Suppressor macrophage treated with lipopolysaccharide for 1 hour (primary cell): ENCODE data around the gene SEC16A.

ENCODE experiments used
- DNase-seq, 3 donors: peaks; one replicate each; pipeline ENCODE4 v3.0.0-alpha.2; 2020 to 2022

SEC16A gene

DNA sequence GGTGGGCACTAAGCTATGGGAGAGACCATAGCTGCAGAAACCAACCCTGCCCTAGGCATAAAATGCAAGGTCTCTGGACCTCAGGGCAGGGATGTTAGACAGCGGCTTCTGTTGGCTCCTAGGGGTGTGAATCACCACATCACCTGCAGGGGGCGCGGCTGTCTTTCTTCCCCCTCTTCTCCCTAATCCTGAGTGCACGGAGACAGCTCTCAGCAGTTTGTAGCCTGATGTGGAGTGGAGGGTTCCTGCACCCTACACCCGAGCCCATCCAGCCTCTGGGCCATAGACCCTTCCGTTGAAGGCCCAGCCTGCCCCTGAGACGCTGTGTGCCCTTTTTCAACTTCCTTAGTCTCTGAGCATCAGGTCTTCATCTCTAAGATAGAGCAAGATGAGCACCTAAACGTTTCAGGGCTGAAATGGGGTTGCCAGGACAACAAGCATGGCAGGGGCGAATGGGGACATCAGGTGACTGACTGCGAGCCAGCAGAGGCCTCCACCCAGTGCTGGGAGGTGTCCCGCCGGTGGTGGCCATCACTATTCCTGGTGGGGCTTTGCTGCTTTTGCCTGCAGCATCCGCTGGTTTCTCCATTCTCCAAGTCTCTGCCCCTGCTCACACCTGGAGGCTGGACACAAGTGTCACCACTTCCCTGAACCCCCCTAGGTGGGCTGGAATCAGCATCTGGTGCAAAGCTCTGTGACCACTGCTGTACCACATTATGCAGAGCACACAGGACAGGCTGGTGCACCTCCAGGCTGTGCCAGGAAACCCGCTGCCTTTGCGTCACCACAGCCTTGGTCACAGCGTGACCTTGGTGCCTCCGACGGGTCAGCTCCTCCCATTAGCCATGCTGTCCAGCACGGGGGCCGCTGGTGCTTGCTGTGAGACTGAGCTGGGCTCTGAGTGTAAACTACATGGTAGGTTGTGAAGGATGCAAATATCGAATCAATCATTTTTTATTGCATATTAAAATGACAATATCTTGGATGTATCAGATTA, 2.5 kb upstream of the SEC16A start:
- peak; percentile 79 to 91 (median 88) for DNase-seq

DNA sequence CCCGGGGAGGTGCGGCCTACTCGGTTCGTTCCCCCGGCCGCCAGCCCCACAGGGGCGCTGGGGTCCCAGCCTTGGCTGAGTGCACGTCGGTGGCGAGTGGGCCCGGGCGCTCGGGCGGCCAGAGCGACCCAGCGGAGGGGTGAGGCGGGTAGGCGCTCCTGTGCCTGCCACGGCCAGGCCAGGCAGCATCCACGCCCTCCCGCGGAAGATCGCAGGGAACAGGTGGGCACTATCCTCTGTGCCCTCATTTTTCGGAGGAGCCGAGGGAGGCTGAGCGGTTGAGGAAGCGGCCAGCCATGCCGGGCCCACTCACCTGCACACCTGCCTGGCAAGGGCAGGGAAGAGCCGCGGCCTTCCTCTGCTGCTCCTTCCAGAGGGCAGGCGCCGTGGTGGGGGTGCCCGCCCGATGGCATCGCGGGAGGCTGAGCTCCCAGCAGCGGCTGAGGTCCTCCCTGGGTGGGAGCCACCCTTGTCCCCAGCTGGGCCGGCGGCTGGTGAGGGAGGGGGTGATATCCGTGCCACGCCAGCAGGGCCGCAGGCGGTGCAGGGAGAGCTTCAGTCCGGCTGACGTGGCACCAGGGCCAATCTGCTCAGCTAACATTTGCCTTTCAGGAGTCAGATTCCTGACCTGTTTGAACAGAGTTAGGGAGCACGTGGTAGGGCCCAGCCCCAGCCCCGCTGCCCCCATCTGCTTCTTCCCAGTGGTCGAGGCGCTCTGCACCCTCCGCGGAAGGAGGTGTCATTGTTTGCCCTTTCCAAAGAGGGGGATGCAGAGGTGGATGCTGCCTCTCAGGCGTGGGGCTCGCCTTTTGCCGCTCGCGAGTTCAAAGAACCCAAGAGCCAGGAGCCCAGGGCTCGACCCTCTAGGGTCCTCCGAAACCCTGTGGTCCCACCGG, 1.6 kb upstream of the SEC16A start:
- DNase-seq, result no peak

DNA sequence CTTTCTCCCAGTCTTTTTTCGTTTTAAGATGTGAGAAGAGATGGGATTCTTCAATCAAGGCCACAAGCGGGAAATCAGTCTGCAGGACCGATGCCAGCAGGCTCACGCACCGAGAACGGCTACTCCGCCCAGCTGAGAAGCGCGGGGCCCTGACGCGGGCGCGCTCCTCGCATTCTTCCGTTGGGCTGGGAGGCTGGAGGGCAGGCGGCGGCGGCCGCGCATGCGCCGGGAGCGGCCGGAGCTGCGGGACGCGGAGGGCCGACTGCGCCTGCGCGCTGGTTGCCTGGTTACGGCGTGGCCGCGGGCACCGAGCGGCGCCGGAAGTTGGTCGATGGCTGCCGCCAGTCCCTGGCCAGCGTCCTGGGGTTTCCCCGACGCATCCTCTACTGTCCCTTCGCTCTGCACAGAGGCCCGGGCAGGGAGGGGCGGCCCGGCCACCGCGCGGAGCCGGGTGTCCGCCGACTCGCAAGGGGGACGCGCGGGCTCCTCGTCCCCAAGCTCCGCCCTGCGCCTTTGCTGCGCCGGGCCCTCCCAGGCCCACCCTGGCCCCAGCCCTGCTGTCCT, 831 bp upstream of the SEC16A start:
- peak; percentile 96 to 99 (median 99) for DNase-seq

DNA sequence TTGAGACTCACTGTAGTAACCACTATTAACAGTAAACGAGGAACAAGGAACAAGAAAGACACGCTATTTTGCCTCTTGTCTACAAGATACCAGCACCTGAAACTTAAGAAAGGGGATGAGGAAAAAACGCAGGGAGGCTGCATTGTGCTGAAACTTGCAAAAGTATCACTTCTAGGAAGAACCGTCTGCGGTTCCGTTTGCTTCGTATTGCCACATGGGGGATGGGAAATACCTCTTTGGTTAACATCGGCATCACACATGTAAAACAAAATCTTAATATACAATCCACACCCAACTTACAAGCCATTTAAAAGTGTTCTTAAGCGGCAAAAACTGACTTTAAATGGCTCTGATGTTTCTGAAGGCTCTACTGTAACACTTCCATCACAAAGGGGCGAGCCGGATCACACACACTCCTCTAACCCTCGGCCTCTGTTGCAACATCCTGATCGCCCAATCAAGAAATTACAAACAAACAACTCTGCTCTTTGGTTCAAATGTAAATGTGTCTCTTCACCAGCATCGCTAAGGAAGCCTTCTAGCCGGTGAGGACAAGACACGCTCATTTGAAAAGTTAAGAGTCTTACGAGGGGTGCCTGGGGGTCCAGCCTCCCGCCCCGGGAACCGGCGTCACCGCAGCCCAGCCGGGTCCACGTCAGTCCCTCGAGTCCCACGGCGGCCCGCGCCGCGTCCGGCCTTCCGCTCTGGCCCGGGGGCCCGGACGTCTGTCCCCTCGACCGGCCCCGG, 621 bp downstream of the SEC16A start:
- peak; percentile 40 to 52 (median 46) for DNase-seq

DNA sequence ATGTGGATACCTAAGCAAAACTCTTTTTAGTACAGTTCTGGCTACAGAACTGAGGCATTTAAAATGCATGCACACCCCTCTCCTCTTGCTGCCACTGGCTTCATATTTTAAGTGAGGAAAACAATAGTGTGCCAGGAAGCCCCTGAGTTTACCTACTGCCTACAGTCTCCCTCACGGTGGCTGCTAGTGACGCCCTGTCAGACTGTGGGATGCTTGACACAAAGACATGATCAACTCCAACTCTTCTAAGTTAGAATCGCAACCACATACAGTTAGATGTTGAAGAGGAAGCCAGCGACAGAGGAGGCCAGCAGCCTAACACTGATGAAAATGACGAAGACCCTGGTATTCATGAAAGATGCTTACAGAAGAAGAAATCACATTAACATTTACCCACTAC, 1.3 kb downstream of the SEC16A start:
- no peak for DNase-seq

DNA sequence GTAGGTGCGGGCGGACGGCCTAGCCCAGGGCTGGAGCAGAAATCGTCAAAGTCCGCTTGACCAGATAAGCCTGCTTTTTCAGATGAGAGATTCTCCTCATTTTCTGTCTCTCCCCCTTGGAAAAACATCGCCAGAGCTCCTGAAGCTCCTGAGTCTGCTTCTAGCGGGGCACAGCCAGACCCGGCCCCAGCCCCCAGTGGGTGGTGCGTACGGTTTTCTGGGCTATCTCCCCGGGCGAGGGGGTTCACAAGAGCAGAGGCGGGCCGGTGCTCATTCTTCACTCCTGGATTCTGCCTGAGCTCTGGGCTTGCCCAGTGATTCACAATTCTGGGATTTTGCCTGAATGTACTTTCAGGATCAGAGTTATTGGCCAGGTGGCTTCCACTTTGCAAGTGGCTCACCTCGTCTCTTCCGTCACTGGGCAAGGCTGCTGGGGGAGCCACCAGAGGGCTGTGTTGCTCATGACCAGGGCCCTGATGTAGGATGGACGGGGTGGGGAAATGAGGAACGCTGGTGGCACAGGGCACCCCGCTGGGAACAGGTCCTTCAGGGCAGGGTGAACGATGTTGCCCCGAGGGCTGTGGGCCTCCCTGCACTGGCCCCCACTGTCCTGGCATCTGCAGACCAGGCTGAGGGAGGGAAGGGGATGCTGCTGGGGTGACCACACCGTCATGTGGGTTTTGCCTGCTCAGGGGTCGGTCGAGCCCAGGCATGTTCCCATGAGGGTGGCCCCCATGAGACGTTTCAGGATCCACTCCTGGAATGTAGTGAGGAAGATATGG, 6.3 kb downstream of the SEC16A start:
- no peak for DNase-seq

DNA sequence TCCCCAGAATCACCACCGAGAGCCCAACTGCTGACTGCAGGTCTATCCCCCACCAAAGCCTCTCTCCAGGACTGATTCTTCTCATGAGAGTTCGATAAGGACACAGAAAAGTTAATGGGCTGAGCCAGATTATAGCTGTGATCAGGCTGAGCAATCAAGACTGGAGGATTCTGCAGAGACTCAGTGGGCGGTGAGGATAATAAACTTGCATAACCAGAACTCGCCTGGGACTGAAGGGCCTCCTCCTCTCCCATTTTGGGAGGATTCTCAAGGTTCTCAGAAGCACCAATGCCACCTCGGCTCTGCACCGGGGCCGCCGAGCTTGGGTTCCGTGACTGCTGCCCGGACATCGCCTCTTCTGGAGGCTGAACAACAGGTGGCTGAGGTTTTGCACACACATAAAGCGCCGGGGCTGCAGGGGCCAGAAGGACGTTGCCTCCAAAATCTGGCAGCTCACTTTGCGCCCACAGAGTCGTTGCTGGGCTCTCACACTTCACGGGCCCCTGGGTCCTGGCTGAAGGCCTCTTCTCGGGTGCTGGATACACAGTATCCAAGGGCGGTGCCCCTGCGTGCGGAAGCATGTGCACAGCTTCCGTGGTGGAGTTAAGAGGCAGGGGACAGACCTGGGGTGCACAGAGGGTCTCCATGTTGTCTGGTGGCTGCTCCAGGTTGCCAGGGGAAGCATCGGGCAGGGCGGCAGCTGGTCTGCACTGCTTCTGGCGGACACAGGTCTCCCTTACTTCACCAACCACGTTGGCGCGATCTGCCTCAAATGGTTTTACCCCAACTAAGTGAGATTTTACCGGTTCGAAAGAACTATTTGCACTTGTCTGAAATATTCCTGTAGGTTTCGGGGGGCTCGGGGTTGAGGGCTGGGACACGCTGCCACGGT, 7.6 kb downstream of the SEC16A start:
- no peak for DNase-seq

DNA sequence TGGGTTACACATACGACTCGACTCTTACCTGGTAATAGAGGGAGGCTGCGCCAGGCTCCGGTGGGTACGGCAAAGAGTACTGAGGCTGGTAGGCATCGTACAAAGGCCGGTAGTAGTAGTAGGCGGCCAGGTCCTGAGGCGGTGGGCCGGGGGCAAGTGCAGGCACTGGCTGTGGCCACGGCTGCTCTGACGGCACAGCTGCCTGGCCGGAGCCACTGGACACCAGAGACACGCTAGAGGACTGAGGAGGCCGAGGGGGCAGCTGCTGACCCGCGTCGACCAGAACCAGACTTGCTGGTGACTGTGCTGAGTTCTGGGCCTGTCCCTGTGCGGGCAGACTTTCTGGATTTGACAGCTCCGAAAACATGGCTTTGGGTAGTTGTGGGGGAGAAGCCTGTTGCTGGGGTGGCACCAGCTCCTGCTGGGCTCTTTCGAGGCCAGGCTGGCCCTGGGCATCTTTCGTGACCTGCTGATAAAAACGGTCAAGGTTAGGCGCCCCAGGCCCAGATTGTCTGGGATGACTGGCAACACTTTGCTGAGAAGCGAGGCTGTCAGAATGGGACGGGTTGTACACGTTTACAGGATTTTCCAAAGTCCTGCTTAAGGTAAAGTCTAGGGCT, 8.7 kb downstream of the SEC16A start:
- no peak for DNase-seq

DNA sequence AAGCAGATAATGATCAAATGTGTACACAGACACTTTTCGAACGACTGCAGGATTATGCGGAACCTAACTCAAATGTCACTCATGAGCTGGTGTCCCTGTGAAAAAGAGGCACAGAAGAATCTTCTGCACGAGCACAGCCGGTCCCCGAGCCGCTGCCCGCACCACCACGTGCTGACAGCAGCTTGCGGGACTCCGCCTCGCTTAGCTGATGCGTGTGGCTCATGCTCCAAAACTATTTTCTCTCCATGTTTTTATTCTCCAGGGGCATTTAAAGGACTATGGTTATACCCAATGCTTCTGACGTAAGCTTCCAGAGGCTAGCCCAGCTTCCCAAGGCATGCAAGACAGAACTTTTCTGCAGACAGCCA, 9.5 kb downstream of the SEC16A start:
- DNase-seq, result no peak

DNA sequence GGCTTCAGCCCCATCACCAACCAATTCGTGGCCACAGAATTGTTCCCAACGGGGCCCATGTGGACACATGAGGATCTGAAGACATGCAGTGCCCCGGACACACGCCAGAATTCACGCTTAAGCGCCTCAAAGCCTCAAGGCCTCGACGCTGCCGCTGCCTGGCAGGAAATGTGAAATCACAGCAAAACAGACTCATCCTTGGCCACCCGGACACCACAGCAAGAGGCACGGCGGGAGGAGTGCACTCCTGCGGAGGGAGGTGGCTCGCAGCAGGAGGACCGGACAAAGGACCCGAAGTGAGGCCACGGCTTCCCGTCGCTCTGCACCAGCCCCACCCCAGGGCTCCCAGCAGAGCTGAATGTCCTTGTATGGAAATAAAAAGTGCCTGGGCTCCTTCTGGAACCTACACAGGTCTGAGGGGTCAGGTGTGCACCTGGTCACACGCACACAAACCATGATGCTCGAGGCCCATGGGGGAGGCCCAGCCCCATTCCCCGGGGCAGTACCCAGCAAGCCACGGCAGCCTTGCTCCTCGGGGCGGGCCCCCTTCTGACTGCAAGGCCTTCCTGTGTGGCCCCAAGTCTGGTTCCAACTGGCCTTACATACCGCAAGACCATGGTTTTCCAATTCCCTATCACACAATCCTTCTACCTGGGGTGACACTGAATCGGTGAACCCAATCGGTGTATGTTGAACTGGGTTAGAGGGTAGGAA, 10.0 kb downstream of the SEC16A start:
- no peak for DNase-seq

DNA sequence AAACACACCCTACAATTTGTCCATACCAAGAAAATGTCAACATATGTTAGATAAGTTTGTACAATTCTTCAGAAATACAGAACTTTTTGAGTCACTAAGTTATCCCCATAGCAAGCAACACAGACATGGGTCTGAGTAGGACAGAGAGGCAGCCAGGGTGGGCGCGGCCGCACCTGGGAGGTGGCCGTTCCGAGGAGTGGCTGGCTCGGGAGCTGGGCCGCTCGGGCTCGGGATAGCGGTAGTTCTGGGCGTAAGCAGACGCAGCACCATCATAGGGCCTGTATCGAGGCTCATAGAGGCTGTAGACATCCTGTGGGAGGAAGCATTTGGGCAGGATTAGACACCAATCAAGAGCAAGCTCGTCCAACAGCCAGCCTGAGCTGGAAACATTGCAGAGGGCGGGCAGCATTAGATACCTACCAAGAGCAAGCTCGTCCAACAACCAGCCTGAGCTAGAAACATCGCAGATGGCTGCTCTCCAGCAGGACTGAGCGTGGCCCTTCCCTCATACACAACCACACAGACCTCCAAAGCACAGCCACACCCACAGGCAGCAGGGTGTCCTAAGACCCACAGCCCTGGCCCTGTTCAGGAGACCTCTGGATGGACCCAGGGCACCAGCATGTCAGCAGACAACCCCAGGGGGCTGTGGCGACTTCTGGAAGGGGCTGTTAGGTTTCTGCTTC, 10.9 kb downstream of the SEC16A start:
- no peak for DNase-seq

DNA sequence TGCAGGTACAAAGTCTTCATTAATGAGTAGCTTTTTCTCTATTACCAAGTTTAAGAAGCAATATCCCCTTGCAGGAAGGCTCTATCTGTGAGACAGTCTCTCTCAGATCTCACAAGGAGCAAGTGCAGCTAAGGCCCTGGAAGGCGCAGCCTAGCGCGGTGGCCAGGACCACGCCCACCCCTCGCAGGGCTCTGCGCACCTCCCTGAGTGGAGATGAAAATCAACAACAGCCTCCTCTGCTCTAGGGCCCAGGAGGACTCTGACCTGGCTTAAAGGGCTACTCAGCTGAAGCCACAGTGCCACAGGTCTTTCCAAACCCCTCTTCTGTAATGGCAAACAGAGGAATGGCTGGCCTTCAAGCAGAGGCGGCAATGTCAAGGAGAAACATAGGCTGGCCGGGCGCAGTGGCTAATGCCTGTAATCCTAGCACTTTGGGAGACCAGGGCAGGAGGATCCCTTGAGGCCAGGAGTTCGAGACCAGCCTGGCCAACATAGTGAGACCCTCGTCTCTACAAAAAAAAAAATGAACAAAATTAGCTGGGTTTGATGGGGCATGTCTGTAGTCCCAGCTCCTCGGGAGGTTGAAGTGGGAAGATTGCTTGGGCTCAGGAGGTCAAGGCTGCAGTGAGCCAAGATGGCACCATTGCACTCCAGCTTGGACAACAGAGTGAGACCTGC, 11.9 kb downstream of the SEC16A start:
- DNase-seq, result no peak

DNA sequence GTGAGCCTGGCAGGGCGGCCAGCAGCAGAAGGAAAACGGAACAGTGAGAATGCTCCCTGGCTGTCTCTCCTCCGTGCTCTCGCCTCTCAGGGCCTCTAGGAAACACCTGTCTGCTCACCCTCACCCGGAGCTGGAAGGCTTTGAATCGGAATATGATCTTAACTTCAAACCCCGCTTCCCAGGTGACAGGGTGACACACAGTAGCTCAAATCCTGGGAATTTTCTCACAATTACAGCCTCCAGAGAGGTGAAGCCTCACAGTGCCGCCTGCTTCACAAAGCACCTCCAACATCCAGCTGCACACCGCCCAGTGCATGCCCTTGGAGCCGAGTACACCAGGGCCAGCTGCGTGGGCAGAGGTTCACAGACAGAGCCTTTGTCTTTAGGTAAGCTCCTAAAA, 12.5 kb downstream of the SEC16A start:
- DNase-seq, result no peak

DNA sequence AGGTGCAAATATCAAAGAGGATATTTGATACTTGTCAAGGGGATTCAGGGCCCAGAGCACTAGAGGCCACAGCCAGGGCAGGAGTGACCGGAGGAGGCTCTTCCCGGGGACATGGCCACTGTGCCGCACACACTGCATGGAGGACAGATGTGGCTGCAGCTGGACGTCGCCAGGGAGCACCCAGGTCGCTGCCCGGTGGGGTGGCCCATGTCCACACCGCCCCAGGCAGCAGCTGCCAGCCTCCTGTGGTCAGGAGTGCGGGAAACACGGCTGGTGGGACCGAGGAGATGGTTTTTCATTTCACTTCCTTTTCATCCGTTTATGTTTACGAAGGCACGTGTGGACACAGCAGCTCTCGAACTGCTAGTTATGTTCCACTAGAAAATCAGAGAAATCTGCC, 15.1 kb downstream of the SEC16A start:
- DNase-seq, result no peak

DNA sequence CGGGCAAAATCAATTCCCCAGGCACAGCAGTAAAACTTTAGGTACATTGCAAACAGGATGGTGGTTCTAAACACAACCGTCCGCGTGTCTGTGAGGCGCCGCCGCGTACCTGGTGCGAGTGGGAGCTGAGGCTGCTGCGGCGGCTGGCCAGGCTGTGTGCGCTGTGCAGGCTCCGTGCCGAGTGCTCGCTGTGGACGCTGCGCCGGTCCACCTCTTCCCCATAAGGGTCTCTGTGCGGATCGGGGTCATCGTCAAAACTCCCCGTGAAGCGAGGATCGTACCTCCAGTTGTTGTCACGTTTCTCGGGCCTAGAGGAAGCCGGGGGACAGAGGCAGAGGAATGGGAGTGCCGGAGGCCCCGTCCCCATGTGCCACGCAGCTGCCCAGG, 16.7 kb downstream of the SEC16A start:
- no peak for DNase-seq

DNA sequence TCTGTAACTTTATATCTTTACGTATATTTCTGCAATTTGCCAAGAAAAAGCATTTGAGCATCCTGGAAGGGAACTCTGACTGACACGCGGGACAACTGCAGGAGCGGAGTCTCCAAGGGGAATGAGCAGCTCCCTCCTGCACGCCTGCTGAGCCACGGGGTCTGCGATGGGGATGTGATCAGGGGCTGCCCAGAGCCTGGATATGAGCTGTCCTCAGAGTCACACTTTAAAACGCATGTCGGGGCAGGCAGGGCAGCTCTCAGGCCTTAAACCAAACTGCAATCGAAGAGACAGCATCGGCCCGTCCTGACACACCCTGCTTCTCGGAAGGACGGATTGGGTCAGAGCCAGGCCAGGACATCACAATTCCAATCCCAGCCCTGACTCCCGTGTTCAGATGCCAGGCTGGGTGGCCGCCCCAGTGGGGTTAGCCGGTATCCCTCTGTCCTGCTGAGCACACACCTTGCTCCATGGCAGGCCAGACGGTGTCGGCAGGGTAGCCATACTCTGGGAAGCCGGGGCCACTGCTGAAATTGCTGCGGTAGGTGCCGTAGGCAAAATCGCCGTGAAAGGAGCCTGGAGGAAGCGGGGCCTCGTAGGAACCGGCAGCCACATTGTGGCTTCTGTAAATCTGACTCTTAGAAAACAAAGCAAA, 17.2 kb downstream of the SEC16A start:
- DNase-seq, result no peak

DNA sequence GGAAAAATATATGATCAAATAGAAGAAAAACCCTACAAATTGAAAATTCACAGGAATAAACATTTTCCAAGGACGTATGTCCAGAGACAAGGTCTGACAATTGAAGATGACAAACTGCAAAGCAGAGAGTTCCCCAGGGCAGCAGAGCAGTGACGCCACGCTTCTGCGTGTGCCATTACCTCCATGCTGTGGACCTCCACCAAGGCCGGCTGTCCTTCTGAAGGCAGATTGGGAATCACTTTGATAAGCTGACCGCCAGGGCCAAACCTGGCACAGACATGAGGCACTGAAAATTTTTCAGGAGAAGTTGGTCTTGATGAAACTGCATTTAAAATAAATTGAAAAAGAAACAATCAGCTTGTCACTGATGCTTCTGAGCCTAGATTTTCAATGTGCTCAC, 18.6 kb downstream of the SEC16A start:
- no peak for DNase-seq

DNA sequence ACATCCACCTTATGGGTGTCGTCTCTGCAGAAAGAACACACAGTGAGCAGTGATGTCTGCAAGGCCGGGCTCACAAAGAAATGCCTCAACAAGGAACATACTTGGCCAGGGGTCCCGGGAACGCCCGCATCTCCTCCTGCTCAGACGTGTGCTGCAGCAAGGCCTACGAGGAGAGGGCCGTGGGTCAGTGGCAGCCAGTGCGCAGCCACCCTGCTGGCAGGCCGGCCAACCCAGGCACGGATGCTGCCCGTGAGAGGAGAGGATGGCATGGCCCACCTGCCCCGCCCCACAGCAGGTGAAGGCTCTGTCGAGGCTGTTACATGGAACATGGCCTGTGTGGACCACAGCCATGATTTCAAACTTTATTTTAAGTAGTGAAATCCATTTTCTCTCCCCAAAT, 19.3 kb downstream of the SEC16A start:
- DNase-seq, result no peak
